GM18909 (cell line): ENCODE measurements around the gene TEX9.
"Not testable (repeated sequence)": the region's sequence is repeated elsewhere in the genome, so short reads cannot be mapped to it uniquely, and the experiment has no call there.

Experiments
- ATAC-seq: cut with Tn5 transposase; IDR thresholded peaks from one replicate; pipeline ENCODE4 v1.9.1; 2021; ENCODE audit warnings: mild to moderate bottlenecking; ENCODE audit not compliant: unreplicated experiment, poor library complexity

TEX9 gene

GRCh38 chr15:56358604-56359003 is 6.6 kb upstream of the TEX9 start:
- ATAC-seq = no peak

- ATAC-seq = no peak
Measured at GRCh38 chr15:56361987-56362386, 3.2 kb upstream of the TEX9 start.

DNA sequence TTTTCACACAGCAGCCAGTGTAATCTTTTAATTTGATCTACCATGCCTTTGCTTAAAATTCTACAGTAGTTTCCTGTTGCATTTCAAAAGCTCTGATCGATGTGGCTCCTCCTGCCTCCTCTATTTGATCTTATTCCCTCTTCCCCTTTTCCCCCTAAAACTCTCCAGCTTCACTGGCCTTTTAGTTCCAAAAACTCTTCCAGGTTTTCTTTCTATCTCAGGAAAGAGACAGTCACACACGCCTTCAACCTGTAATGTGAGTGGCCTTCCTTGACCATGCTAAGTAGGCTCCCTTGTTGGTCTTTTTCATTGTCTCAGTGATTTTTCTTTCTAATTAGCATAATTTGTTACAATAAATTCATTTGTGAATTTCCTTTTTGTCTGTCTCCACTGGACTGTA is 985 bp downstream of the TEX9 start:
- no peak for ATAC-seq

DNA sequence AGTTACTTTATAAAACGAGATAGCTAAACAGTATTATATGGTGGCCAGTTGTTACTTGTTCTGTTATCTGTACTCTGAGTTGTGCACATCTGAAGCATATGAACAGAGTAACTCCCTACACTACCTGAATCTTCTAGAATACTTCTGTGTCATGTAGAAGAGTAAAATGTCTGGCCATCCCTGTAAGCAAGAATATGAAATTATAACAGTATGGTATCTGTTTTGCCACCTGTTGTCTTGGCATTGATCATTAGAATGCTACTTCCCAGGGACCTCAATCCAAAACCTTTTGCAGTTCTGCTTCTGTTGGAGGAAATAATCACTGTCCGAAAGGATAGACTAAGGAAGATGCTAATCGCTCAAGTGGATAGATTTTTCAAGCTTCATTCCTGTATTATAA is 1.9 kb downstream of the TEX9 start:
- ATAC-seq = no peak

DNA sequence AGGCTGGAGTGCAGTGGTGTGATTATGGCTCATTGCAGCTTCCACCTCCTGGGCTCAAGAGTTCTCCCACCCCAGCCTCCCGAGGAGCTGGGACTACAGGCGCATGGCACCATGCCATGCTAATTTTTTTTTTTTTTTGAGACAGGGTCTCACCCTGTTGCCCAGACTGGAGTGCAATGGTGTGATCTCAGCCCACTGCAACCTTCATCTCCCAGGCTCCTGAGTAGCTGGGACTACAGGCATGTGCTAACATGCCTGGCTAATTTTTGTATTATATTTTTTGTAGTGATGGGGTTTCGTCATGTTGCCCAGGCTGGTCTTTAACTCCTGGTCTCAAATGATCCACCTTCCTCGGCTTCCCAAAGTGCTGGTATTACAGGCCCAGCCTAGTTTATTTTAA is 4.0 kb downstream of the TEX9 start:
- ATAC-seq = no peak

- peak; percentile 87 for ATAC-seq
Measured at GRCh38 chr15:56371495-56372147, 6.4 kb downstream of the TEX9 start.

DNA sequence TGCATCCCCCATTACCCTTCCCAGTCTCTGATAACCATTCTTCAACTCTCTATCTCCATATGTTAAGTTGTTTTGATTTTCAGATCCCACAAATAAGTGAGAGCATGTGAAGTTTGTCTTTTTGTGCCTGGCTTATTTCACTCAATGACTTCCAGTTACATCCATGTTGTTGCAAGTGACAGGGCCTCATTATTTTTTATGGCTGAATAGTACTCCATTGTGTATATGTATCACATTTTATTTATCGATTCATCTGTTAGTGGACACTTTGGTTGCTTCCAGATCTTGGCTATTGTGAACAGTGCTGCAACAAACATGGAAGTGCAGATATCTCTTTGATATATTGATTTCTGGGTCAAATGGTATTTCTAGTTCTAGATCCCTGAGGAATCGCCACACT is 9.5 kb downstream of the TEX9 start:
- not testable (repeated sequence) for ATAC-seq

DNA sequence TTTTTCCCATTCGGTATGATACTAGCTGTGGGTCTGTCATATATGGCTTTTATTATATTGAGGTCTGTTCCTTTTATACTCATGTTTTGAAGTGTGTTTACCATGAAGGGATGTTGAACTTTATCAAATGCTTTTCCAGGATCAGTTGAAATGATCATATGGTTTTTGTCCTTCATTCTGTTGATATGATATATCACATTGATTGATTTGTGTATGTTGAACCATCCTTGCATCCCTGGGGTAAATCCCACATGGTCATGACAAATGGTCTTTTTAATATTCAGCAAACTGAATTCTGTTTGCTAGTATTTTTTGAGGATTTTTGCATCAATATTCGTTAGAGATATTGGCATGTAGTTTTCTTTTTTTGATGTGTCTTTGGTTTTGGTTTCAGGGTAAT is 12.6 kb downstream of the TEX9 start:
- ATAC-seq = not testable (repeated sequence)

DNA sequence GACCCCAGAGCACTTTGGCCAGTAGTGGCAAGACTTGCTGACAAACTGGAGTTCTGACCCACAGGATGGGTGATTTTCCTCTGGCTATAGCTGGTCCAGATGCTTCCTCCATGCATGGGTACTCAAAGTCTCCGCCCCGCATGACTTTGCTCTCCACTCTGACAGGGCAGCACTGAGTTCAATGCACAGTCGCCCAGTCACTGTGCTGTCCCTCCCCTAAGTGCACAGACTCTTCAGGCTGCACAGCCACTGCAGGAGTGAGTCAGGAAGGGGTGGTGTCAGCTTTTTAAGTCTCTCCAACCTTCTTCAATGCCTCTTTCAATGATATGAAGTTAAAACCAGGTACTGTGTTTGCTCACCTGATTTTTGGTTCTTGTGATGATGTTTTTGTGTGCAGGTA is 17.8 kb downstream of the TEX9 start:
- ATAC-seq = no peak

DNA sequence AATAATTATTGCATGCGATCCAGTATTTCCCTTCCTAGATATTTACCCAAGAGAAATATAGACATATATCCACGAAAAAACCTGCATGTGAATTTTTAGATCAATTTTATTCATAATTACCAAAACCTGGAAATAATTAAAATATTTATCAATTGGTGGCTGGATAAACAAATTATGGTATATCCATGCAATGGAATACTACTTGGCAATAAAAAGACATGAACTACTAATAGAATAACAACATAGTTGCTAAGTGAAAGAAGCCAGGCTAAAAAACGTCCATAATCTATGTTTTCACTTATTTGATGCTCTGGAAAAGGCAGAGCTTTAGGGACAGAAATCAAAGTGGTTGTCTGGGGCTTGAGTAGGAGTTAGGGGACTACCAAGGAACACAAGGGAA is 20.7 kb downstream of the TEX9 start:
- no peak for ATAC-seq

- no peak for ATAC-seq
Measured at GRCh38 chr15:56390739-56391267, 25.6 kb downstream of the TEX9 start.

DNA sequence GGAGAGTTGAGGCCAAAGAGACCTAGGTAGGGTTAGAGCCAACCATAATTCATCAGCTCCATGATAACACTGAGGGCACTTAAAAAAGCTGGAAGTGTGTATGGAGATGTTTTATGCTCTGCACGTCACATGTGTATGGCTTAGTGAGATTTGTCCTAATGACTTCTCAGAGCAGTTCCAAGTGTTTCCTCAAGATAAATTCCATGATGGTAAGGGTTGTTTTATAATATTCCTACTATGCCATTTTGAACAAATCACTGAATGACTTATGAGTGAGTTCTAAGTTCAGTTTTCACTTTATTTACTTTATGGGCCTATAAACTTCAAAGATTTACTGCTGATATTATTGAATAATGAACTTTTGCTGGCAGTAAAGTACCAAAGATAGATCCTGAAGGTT is 28.1 kb downstream of the TEX9 start:
- ATAC-seq = no peak

GRCh38 chr15:56394909-56395308 is 29.7 kb downstream of the TEX9 start:
- ATAC-seq = no peak

DNA sequence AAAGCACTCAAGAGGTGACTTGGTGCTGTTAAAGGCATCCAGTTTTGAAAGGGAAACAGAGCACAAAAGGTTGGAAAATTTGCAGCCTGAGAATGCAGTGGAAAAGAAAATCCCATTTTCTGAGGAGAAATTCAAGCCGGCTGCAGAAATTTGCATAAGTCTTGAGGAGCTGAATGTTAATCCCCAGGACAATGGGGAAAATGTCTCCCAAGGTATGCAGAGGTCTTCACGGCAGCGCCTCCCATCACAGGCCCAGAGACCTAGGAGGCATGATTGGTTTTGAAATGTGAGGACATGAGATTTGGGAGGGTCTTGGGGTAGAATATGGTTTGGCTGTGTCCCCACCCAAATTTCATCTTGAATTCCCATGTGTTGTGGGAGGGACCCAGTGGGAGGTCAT is 32.1 kb downstream of the TEX9 start:
- ATAC-seq = not testable (repeated sequence)

- ATAC-seq = not testable (repeated sequence)
Measured at GRCh38 chr15:56399209-56399608, 34.0 kb downstream of the TEX9 start.

- ATAC-seq = no peak
Measured at GRCh38 chr15:56410721-56411120, 45.5 kb downstream of the TEX9 start.

GRCh38 chr15:56411122-56411749 is 46.0 kb downstream of the TEX9 start:
- no peak for ATAC-seq

- ATAC-seq = not testable (repeated sequence)
Measured at GRCh38 chr15:56413114-56413733, 48.0 kb downstream of the TEX9 start.

GRCh38 chr15:56425276-56425675 is 60.0 kb downstream of the TEX9 start:
- no peak for ATAC-seq

DNA sequence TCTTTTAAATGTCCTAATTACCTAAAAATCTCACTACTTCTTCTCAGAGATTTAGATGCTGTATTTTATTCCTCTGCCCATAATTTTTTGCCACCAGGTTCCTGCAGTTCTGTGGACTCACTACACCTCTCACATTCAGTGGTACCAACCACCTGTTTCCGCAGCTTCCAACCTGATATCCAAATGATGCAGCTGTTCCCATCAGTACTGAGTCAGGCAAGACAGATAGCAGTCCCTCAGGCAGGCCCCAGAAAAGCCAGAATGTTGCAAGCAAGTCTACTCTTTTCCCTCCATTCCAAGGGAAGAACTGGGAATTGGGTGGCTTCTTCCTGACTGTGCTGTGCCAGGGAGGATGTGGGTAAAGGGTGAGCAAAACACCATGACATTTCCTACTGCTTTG is 60.8 kb downstream of the TEX9 start:
- ATAC-seq = no peak

GRCh38 chr15:56428821-56429458 is 63.7 kb downstream of the TEX9 start:
- no peak for ATAC-seq
